ENCODE data around the gene WDR33.

WDR33 gene

GRCh38 chr2:127683056-127683455 lies 127.9 kb downstream of the WDR33 start:
- TF ChIP-seq EZH2phosphoT487 (IDR thresholded peaks at IDR 0.05; ENCODE audit: low read length) (no peak), EZH2 (optimal IDR thresholded peaks at IDR 0.05; ENCODE audit: low read depth, low read length) (no peak), CTCF (IDR thresholded peaks at IDR 0.05; ENCODE audit: low read length) (no peak)
- no peak overlapping the region for H2AFZ ChIP-seq (ENCODE audit: low read length)
- no peak overlapping the region for H3K4me3 ChIP-seq (ENCODE audit: low read length)
- H3K36me3 ChIP-seq (replicated peaks; ENCODE audit: insufficient read depth, low read length), result no peaks in the 10 kb centered on the region
- no peak overlapping the region for H3K4me2 ChIP-seq (ENCODE audit: low read depth, low read length)
- no peaks in the 10 kb centered on the region for H3K27me3 ChIP-seq (replicated peaks; ENCODE audit: insufficient read depth, low read length)
- peaks cover 2% of the 10 kb centered on the region; the same call in 1 of the 2 replicates for H3K9me3 ChIP-seq (replicated peaks; ENCODE audit: insufficient read depth, low read length)
- no peak overlapping the region for H3K9ac ChIP-seq (ENCODE audit: low read length)
- DNase-seq, result no peak
- H4K20me1 ChIP-seq (ENCODE audit: insufficient read depth, low read length), result no peaks in the 10 kb centered on the region
- H3K27ac ChIP-seq (ENCODE audit: low read length), result no peak overlapping the region
- no peaks in the 10 kb centered on the region for H3K9me2 ChIP-seq (replicated peaks; ENCODE audit: insufficient read depth, low read length)
- H3K79me2 ChIP-seq (ENCODE audit: low read length), result no peaks in the 10 kb centered on the region
- no peaks in the 10 kb centered on the region for H3F3A ChIP-seq (ENCODE audit: insufficient read depth, low read length)
- H3K4me1 ChIP-seq (ENCODE audit: low read length), result no peaks in the 10 kb centered on the region

- Histone ChIP-seq H3K9me2 (replicated peaks; ENCODE audit: insufficient read depth, low read length) (no peaks in the 10 kb centered on the region), H3F3A (ENCODE audit: insufficient read depth, low read length) (no peaks in the 10 kb centered on the region), H3K9me3 (replicated peaks; ENCODE audit: insufficient read depth, low read length) (no peaks in the 10 kb centered on the region), H2AFZ (ENCODE audit: low read length) (no peak overlapping the region), H3K36me3 (replicated peaks; ENCODE audit: insufficient read depth, low read length) (no peaks in the 10 kb centered on the region), H3K27ac (ENCODE audit: low read length) (no peak overlapping the region), H3K9ac (ENCODE audit: low read length) (no peak overlapping the region), H3K79me2 (ENCODE audit: low read length) (no peaks in the 10 kb centered on the region), H3K27me3 (replicated peaks; ENCODE audit: insufficient read depth, low read length) (no peaks in the 10 kb centered on the region; the same call in 1 of the 2 replicates), H3K4me3 (ENCODE audit: low read length) (no peak overlapping the region), H3K4me1 (ENCODE audit: low read length) (no peaks in the 10 kb centered on the region), H4K20me1 (ENCODE audit: insufficient read depth, low read length) (no peaks in the 10 kb centered on the region), H3K4me2 (ENCODE audit: low read depth, low read length) (no peak overlapping the region)
- no peak for DNase-seq
- TF ChIP-seq EZH2phosphoT487 (IDR thresholded peaks at IDR 0.05; ENCODE audit: low read length) (no peak), EZH2 (optimal IDR thresholded peaks at IDR 0.05; ENCODE audit: low read depth, low read length) (no peak), CTCF (IDR thresholded peaks at IDR 0.05; ENCODE audit: low read length) (no peak)
Measured at GRCh38 chr2:127681976-127682857, 128.8 kb downstream of the WDR33 start.

GRCh38 chr2:127681288-127681804 lies 129.6 kb downstream of the WDR33 start:
- Histone ChIP-seq H4K20me1 (ENCODE audit: insufficient read depth, low read length) (no peaks in the 10 kb centered on the region), H3K27me3 (replicated peaks; ENCODE audit: insufficient read depth, low read length) (peaks cover 9% of the 10 kb centered on the region), H3K27ac (ENCODE audit: low read length) (no peak overlapping the region), H3K9me3 (replicated peaks; ENCODE audit: insufficient read depth, low read length) (no peaks in the 10 kb centered on the region), H3K9ac (ENCODE audit: low read length) (no peak overlapping the region), H3K36me3 (replicated peaks; ENCODE audit: insufficient read depth, low read length) (no peaks in the 10 kb centered on the region), H3K4me3 (ENCODE audit: low read length) (no peak overlapping the region), H3F3A (ENCODE audit: insufficient read depth, low read length) (no peaks in the 10 kb centered on the region), H3K9me2 (replicated peaks; ENCODE audit: insufficient read depth, low read length) (no peaks in the 10 kb centered on the region), H3K4me2 (ENCODE audit: low read depth, low read length) (no peak overlapping the region), H2AFZ (ENCODE audit: low read length) (no peak overlapping the region), H3K79me2 (ENCODE audit: low read length) (no peaks in the 10 kb centered on the region), H3K4me1 (ENCODE audit: low read length) (no peaks in the 10 kb centered on the region)
- DNase-seq, result no peak
- TF ChIP-seq CTCF (IDR thresholded peaks at IDR 0.05; ENCODE audit: low read length), result no peak
- TF ChIP-seq EZH2 (optimal IDR thresholded peaks at IDR 0.05; ENCODE audit: low read depth, low read length), result no peak
- TF ChIP-seq EZH2phosphoT487 (IDR thresholded peaks at IDR 0.05; ENCODE audit: low read length), result no peak
